Astrocyte of the hippocampus (primary cell): Measurements from ENCODE around the gene ARHGAP26.
"Not testable (repeated sequence)": the region's sequence is repeated elsewhere in the genome, so short reads cannot be mapped to it uniquely, and the experiment has no call there.

Experiments
- DNase-seq: peaks from one replicate; pipeline ENCODE4 v3.0.0; 2011; ENCODE audit warnings: low read depth, low spot score

The ARHGAP26 gene

GRCh38 chr5:142981886-142982820, 212.0 kb downstream of the ARHGAP26 start:
- peak; percentile 87 for DNase-seq

DNA sequence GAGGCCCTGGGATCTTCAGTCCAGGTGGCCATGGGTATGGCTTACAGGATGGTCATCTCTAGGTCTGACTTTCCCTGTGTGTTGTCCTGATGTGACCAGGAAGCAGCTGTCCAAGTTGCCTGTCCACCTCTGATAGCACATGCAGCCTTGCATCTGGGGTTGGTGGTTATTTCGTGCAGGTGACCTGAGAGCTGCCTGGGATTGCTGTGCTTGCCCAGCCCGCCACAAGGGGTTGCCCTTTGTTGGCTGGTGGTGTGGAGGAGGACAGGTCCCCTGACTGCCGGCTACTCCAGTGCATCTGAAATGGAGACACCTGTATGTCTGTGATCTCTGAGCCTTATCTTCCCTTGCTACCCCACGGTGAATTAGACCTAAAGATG, 212.6 kb downstream of the ARHGAP26 start:
- no peak for DNase-seq

GRCh38 chr5:142984011-142984410, 213.8 kb downstream of the ARHGAP26 start:
- no peak for DNase-seq

GRCh38 chr5:142984525-142984924, 214.3 kb downstream of the ARHGAP26 start:
- DNase-seq: no peak

GRCh38 chr5:142989270-142989669, 219.1 kb downstream of the ARHGAP26 start:
- DNase-seq: not testable (repeated sequence)

DNA sequence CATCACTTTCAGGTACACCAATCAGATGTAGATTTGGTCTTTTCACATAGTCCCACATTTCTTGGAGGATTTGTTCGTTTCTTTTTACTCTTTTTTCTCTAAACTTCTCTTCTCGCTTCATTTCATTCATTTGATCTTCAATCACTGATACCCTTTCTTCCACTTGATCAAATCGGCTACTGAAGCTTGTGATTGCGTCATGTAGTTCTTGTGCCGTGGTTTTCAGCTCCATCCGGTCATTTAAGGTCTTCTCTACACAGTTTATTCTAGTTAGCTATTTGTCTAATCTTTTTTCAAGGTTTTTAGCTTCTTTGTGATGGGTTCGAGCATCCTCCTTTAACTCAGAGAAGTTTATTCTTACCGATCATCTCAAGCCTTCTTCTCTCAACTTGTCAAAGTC, 219.9 kb downstream of the ARHGAP26 start:
- not testable (repeated sequence) for DNase-seq

DNA sequence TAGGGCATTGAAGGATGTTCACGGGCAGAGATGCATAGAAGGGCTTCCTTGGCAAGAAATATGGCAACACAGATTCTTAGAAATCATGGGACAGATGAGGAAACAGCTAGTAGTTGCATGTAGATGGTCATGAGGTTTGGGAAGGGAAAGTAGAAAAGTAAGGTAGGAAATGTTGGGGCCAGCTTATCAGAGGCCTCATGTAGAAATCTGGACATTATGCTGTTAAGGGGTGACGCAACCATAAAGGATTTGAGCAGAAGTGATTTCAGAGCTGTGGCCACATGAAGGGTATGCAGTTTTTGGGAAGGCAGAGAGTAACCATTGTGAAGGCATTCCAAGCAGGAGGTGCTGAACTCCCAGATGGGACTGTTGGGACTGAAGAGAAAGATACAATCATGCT, 224.0 kb downstream of the ARHGAP26 start:
- DNase-seq: no peak

DNA sequence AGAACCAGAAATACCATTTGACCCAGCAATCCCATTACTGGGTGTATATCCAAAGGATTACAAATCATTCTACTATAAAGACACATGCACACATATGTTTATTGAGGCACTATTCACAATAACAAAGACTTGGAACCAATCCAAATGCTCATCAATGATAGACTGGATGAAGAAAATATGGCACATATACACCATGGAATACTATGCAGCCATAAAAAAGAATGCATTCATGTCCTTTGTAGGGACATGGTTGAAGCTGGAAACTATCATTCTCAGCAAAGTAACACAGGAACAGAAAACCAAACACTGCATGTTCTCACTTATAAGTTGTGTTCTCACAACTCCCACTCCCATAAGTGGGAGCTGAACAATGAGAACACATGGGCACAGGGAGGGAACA, 225.4 kb downstream of the ARHGAP26 start:
- DNase-seq: not testable (repeated sequence)

GRCh38 chr5:142997591-142997990, 227.4 kb downstream of the ARHGAP26 start:
- no peak for DNase-seq

- no peak for DNase-seq
These were observed 228.3 kb downstream of the ARHGAP26 start for GRCh38 chr5:142998316-142999020.

DNA sequence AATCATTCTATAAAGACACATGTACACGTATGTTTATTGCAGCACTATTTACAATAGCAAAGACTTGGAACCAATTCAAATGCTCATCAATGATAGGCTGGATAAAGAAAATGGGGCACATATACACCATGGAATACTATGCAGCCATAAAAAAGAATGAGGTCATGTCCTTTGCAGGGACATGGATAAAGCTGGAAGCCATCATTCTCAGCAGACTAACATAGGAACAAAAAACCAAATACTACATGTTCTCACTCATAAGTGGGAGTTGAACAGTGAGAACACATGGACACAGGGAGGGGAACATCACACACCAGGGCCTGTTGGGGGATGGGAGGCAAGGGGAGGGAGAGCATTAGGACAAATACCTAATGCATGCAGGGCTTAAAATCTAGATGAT, 230.4 kb downstream of the ARHGAP26 start:
- not testable (repeated sequence) for DNase-seq

DNA sequence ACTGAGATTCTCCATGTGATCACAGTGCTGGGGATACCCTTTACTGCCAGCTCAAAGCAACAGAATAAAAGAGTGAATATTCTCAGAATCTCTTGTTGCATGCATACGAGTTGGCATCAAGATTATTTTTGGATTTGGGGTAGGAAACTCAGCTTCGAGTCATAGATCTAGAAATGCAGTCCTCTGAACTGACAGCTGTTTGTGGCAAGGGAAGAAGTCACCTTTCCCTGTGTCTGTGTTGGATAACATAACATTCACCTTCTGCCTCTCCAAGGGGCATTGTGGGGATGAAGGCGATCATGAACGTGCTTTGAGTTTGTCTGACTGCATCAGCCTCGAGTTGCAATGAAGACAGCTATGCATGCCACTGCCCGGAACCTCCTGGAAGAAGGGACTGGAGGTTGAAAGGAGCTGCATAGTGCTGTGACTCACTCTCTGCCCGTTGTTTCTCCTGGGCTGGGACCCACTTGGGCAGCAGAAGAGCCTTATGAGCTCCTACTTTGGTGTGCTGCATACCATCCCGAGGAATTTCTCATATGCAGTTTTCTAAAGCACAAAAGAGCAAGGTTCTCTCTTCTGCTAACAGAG, 231.7 kb downstream of the ARHGAP26 start:
- DNase-seq: peak; percentile 81

GRCh38 chr5:143002459-143003327, 232.5 kb downstream of the ARHGAP26 start:
- DNase-seq: peak; percentile 73

GRCh38 chr5:143003328-143003636, 233.1 kb downstream of the ARHGAP26 start:
- no peak for DNase-seq

DNA sequence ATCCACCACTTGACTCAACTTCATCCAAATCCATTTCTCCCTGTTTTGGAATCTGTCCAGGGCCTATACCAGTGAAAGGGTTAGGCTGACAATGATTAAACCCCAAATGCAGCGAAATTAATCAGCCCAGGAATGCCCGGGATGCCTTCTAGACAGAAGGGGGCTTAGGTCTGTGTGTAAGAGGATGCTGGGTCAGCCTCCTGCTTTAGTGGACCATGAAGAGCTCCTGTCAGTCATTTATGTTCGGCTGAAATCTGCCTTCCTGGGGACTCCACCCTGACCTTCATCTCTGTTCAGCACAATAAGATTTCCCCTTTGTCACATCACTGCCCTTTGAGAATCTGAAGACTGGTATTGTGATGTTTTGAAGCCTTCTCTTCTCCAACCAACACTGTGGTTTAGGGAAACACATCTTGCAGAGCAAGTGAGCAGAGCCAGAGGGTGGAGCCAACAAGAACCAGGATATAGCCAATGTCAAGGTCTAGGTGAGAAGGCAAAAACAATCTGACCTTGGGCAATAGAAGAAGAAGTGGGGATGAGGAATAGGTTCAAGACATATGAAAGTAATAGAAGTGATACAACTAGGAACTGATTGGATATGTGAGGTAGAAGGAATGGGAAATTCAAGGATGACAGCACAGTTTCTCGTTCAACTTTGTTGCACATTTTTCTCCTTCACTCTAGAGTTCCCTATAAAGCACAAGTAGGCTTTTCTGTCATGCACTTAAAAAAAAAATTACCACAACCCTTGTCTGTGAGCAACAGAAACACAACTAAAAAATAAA, 234.4 kb downstream of the ARHGAP26 start:
- DNase-seq: peak; percentile 46

- DNase-seq: no peak
These were observed 236.3 kb downstream of the ARHGAP26 start for GRCh38 chr5:143006501-143006900.

GRCh38 chr5:143008032-143008431, 237.9 kb downstream of the ARHGAP26 start:
- no peak for DNase-seq

- peak; percentile 65 for DNase-seq
These were observed 238.8 kb downstream of the ARHGAP26 start for GRCh38 chr5:143008809-143009521.

GRCh38 chr5:143010351-143010750, 240.2 kb downstream of the ARHGAP26 start:
- no peak for DNase-seq

- peak; percentile 68 for DNase-seq
These were observed 241.4 kb downstream of the ARHGAP26 start for GRCh38 chr5:143011585-143011984.
